Activated CD8-positive, alpha-beta T cell treated with anti-CD3 and anti-CD28 coated beads for 36 hours (primary cell): ENCODE results near the gene GPRC6A. TPM values are rescaled to one million over a fixed set of nuclear protein-coding genes. Genes with fewer than 3 reads are reported as not detected.

ENCODE experiments used
- ATAC-seq: fragments of 200-7000 bp; cut with Tn5 transposase; one replicate; pipeline ENCODE4 v1.10.0; 2021; ENCODE audit warnings: mild to moderate bottlenecking, moderate library complexity
- CTCF ChIA-PET: fragments of 350-600 bp; sonication (Branson Sonifier 250); formaldehyde crosslinking; loops from one replicate; lab custom pipeline; 2021; ENCODE audit warnings: antibody characterized with exemption; lab: Charles Lee
- POLR2A ChIA-PET: fragments of 350-600 bp; sonication (Branson Sonifier 250); formaldehyde crosslinking; loops from one replicate; lab custom pipeline; 2021; ENCODE audit warnings: antibody characterized with exemption; lab: Charles Lee
- DNase-seq: peaks from one replicate; pipeline ENCODE4 v3.0.0-alpha.2; 2020
- H3K27ac Mint-ChIP-seq: one replicate; pipeline ENCODE4 v1.8.0; 2021; ENCODE audit warnings: mild to moderate bottlenecking, mixed read lengths
- H3K27me3 Mint-ChIP-seq: one replicate; pipeline ENCODE4 v1.8.0; 2021; ENCODE audit warnings: mixed read lengths
- H3K36me3 Mint-ChIP-seq: one replicate; pipeline ENCODE4 v1.8.0; 2021; ENCODE audit warnings: low read depth, mixed read lengths
- H3K4me1 Mint-ChIP-seq: one replicate; pipeline ENCODE4 v1.8.0; 2021; ENCODE audit warnings: low read depth, mixed read lengths
- H3K4me3 Mint-ChIP-seq: one replicate; pipeline ENCODE4 v1.8.0; 2021; ENCODE audit warnings: mild to moderate bottlenecking, moderate library complexity, mixed read lengths
- H3K9me3 Mint-ChIP-seq: one replicate; pipeline ENCODE4 v1.8.0; 2021; ENCODE audit warnings: mixed read lengths
- CTCF ChIP-seq: fragments of 200-600 bp; IDR thresholded peaks from one replicate; pipeline ENCODE4 v1.8.0; 2022; ENCODE audit warnings: antibody characterized with exemption, mild to moderate bottlenecking
- intact Hi-C: fragments of 100-400 bp; cut with micrococcal nuclease; formaldehyde crosslinking; loops from one replicate; pipeline ENCODE4 v1.10.0; 2022
- total RNA-seq, 2 experiments: library from RNA; stranded (reverse); gene quantifications; one replicate each; pipeline ENCODE4 v1.2.3, GENCODE V29; 2021

The GPRC6A gene
- total RNA-seq, 2 experiments from 2014 or later, result not detected

- Mint-ChIP-seq H3K27me3 (peaks cover 45% of the 10 kb centered on the region), H3K4me1 (peaks cover 5% of the 10 kb centered on the region), H3K27ac (no peak overlapping the region), H3K9me3 (no peaks in the 10 kb centered on the region), H3K4me3 (no peak overlapping the region), H3K36me3 (no peaks in the 10 kb centered on the region)
- CTCF ChIA-PET, result interaction anchor here (0.5 kb wide), 1 partner anchor 207 kb away, joined by 3 read pairs; no protein-coding TSS in a partner anchor
- TF ChIP-seq CTCF, result no peak
- intact Hi-C loops, result no loop called here
- POLR2A ChIA-PET, result no interaction called here
- DNase-seq, result no peak
- ATAC-seq, result no peak
Observed at GRCh38 chr6:116763048-116763447, 65.8 kb downstream of the GPRC6A start.

GRCh38 chr6:116762235-116762634 lies 66.6 kb downstream of the GPRC6A start:
- H3K9me3 Mint-ChIP-seq, result no peaks in the 10 kb centered on the region
- no peaks in the 10 kb centered on the region for H3K36me3 Mint-ChIP-seq
- peaks cover 5% of the 10 kb centered on the region for H3K4me1 Mint-ChIP-seq
- TF ChIP-seq CTCF, result no peak
- CTCF ChIA-PET, result no interaction called here
- peaks cover 43% of the 10 kb centered on the region for H3K27me3 Mint-ChIP-seq
- POLR2A ChIA-PET, result no interaction called here
- intact Hi-C loops, result no loop called here
- H3K4me3 Mint-ChIP-seq, result no peak overlapping the region
- ATAC-seq (no peak), DNase-seq (no peak)
- H3K27ac Mint-ChIP-seq, result no peak overlapping the region

- peaks cover 41% of the 10 kb centered on the region for H3K27me3 Mint-ChIP-seq
- POLR2A ChIA-PET, result no interaction called here
Observed at GRCh38 chr6:116761779-116762178, 67.1 kb downstream of the GPRC6A start.

GRCh38 chr6:116745176-116745575 lies 83.7 kb downstream of the GPRC6A start:
- intact Hi-C loops, result no loop called here
- H3K27ac Mint-ChIP-seq, result no peak overlapping the region
- H3K36me3 Mint-ChIP-seq, result no peaks in the 10 kb centered on the region
- no peaks in the 10 kb centered on the region for H3K4me1 Mint-ChIP-seq
- DNase-seq, result no peak
- peaks cover 2% of the 10 kb centered on the region for H3K27me3 Mint-ChIP-seq
- H3K9me3 Mint-ChIP-seq, result peaks cover 16% of the 10 kb centered on the region
- no peak for TF ChIP-seq CTCF
- ChIA-PET CTCF (interaction anchor here (1.4 kb wide), 1 partner anchor 20 kb away, joined by 3 read pairs; the partner anchor contains the start of gene FAM162B), POLR2A (no interaction called here)
- H3K4me3 Mint-ChIP-seq, result no peak overlapping the region
- ATAC-seq, result no peak

More at GRCh38 chr6:116761779-116762178, 67.1 kb downstream of the GPRC6A start:
- H3K4me1 Mint-ChIP-seq, result peaks cover 5% of the 10 kb centered on the region
- DNase-seq, result no peak
- intact Hi-C loops, result no loop called here
- H3K36me3 Mint-ChIP-seq, result no peaks in the 10 kb centered on the region
- H3K27ac Mint-ChIP-seq, result no peak overlapping the region
- ATAC-seq, result peak; percentile 51
- no peaks in the 10 kb centered on the region for H3K9me3 Mint-ChIP-seq
- CTCF ChIA-PET, result no interaction called here
- H3K4me3 Mint-ChIP-seq, result no peak overlapping the region
- TF ChIP-seq CTCF, result no peak

Other genes with a start within 250 kb of the GPRC6A start
- under 1 TPM in 1 of 2 experiments, not detected in 1; 0.11 TPM for gene RSPH4A, start 212.6 kb downstream of the GPRC6A start, total RNA-seq
- 10 to 100 TPM; 25.9 to 28.4 TPM for gene ZUP1, start 160.3 kb downstream of the GPRC6A start, total RNA-seq
- 10 to 100 TPM; 10.3 to 10.9 TPM for gene KPNA5, start 147.9 kb downstream of the GPRC6A start, total RNA-seq
- gene FAM162B, start 63.4 kb downstream of the GPRC6A start, total RNA-seq, result not detected
- gene RFX6, start 48.2 kb upstream of the GPRC6A start, total RNA-seq, result not detected